Endothelial cell of umbilical vein (primary cell): ENCODE data around the gene FAM168A.

Experiments used
- CTCF ChIP-seq, 2 donors: IDR thresholded peaks; 1 replicate in 1 of 2; 2 replicates in 1 of 2; pipeline ENCODE4 v1.5.1; 2011; ENCODE audit warnings: low read length in 2 of 2, mild to moderate bottlenecking in 2 of 2, moderate library complexity in 2 of 2, control low read depth in 1 of 2, inconsistent platforms in 1 of 2, low read depth in 1 of 2; ENCODE audit not compliant: insufficient read depth in 1 of 2; ENCODE audit errors: extremely low read depth in 1 of 2
- MYC ChIP-seq: IDR thresholded peaks from one replicate; pipeline ENCODE4 v1.6.1; 2011; ENCODE audit warnings: mild to moderate bottlenecking, low read depth, low read length
- POLR2AphosphoS5 ChIP-seq: IDR thresholded peaks from 2 replicates; pipeline ENCODE4 v1.6.1; 2012; ENCODE audit warnings: low read depth, mild to moderate bottlenecking, control low read depth, low read length, moderate library complexity; ENCODE audit not compliant: insufficient read depth

- TF ChIP-seq CTCF (IDR thresholded peaks at IDR 0.05; ENCODE audit: extremely low read depth in 1 of 2, insufficient read depth in 1 of 2, low read depth in 1 of 2, low read length in 2 of 2) (no peak), MYC (no peak), POLR2AphosphoS5 (no peak)
Observed at GRCh38 chr11:73520353-73521061, 77.4 kb downstream of the FAM168A start.
